CD4-positive, alpha-beta T cell (primary cell): ENCODE measurements around the gene GBGT1. TPM values are rescaled to one million over a fixed set of nuclear protein-coding genes. Genes with fewer than 3 reads are reported as not detected.

Experiments
- ATAC-seq: fragments of 200-7000 bp; cut with Tn5 transposase; one replicate; pipeline ENCODE4 v1.10.0; 2022; ENCODE audit warnings: mild to moderate bottlenecking; ENCODE audit not compliant: poor library complexity
- CTCF ChIA-PET: fragments of 350-600 bp; sonication (Branson Sonifier 250); formaldehyde crosslinking; loops from one replicate; lab custom pipeline; 2021; ENCODE audit warnings: antibody characterized with exemption, inconsistent platforms; lab: Charles Lee
- POLR2A ChIA-PET: fragments of 350-600 bp; sonication (Branson Sonifier 250); formaldehyde crosslinking; loops from one replicate; lab custom pipeline; 2021; ENCODE audit warnings: antibody characterized with exemption, inconsistent platforms; lab: Charles Lee
- DNase-seq, 14 experiments: peaks; one replicate each; pipeline ENCODE4 v3.0.0-alpha.2; 2013 to 2020; ENCODE audit warnings: mixed read lengths in 2 of 14
- H3K27ac ChIP-seq, 2 donors: one replicate each; pipeline versions ENCODE4 v1.5.1 to v1.7.0; 2013; ENCODE audit warnings: low read length in 2 of 2, low read depth in 1 of 2, mild to moderate bottlenecking in 1 of 2
- H3K27me3 ChIP-seq, 2 experiments: 1 replicate in 1 of 2; 2 replicates in 1 of 2; pipeline versions ENCODE4 v1.6.1 to v1.7.0; 2013; ENCODE audit warnings: low read length in 2 of 2, control low read depth in 1 of 2, mild to moderate bottlenecking in 1 of 2, moderate library complexity in 1 of 2; ENCODE audit not compliant: insufficient read depth in 2 of 2, control insufficient read depth in 1 of 2
- H3K36me3 ChIP-seq: one replicate; pipeline ENCODE4 v1.6.1; 2013; ENCODE audit warnings: low read length, control low read depth; ENCODE audit not compliant: insufficient read depth
- H3K4me1 ChIP-seq: one replicate; pipeline ENCODE4 v1.6.1; 2013; ENCODE audit warnings: low read length, control low read depth; ENCODE audit not compliant: insufficient read depth
- H3K4me3 ChIP-seq: one replicate; pipeline ENCODE4 v1.5.1; 2013; ENCODE audit warnings: mild to moderate bottlenecking, low read length, moderate library complexity
- H3K9me3 ChIP-seq, 2 experiments: 1 replicate in 1 of 2; 2 replicates in 1 of 2; pipeline versions ENCODE4 v1.6.1 to v1.7.0; 2013; ENCODE audit warnings: low read length in 2 of 2, mild to moderate bottlenecking in 2 of 2, control low read depth in 1 of 2, moderate library complexity in 1 of 2; ENCODE audit not compliant: control insufficient read depth in 1 of 2, insufficient read depth in 1 of 2
- H3K27ac Mint-ChIP-seq: one replicate; pipeline ENCODE4 v1.8.0; 2020; ENCODE audit warnings: mixed read lengths
- H3K27me3 Mint-ChIP-seq: one replicate; pipeline ENCODE4 v1.8.0; 2021; ENCODE audit warnings: mixed read lengths
- H3K36me3 Mint-ChIP-seq: one replicate; pipeline ENCODE4 v1.8.0; 2021; ENCODE audit warnings: low read depth, mixed read lengths
- H3K4me1 Mint-ChIP-seq: one replicate; pipeline ENCODE4 v1.8.0; 2021; ENCODE audit warnings: low read depth, mixed read lengths
- H3K4me3 Mint-ChIP-seq: one replicate; pipeline ENCODE4 v1.8.0; 2020; ENCODE audit warnings: mild to moderate bottlenecking, mixed read lengths
- H3K9me3 Mint-ChIP-seq: one replicate; pipeline ENCODE4 v1.8.0; 2020; ENCODE audit warnings: mixed read lengths
- CTCF ChIP-seq: fragments of 200-600 bp; IDR thresholded peaks from one replicate; pipeline ENCODE4 v1.8.0; 2022; ENCODE audit warnings: antibody characterized with exemption, mild to moderate bottlenecking
- intact Hi-C, 2 experiments: fragments of 100-400 bp; cut with DNase I in 1 of 2; cut with micrococcal nuclease in 1 of 2; formaldehyde crosslinking; loops; one replicate each; pipeline versions ENCODE4 v1.15.1 to v1.9.0; 2023 to 2025; cut with DNase I, micrococcal nuclease
- total RNA-seq, 174 experiments: library from RNA in 2 of 174; stranded (reverse) in 2 of 174; gene quantifications; one replicate each; pipeline ENCODE4 v1.2.3 and lab custom pipeline; 2021 to 2026

Gene GBGT1
- total RNA-seq, 2 experiments from 2014 or later: 1.3 to 1.8 TPM

- no peak overlapping the region for H3K27ac Mint-ChIP-seq
- no peak overlapping the region for H3K27ac ChIP-seq
- H3K4me3 Mint-ChIP-seq: no peak overlapping the region
- DNase-seq (no peak), ATAC-seq (no peak)
- no peaks in the 10 kb centered on the region for H3K36me3 ChIP-seq
- H3K4me3 ChIP-seq: no peak overlapping the region
- no peak for TF ChIP-seq CTCF
- no peaks in the 10 kb centered on the region for H3K36me3 Mint-ChIP-seq
- H3K9me3 ChIP-seq: peaks cover 0 to 12% of the 10 kb centered on the region in 2 experiments
- peaks cover 19% of the 10 kb centered on the region for H3K27me3 Mint-ChIP-seq
- intact Hi-C loops: loop anchor here in 1 of 2 experiments (5.0 kb wide), 1 partner anchor 149 kb away; the partner anchor contains the start of gene SURF6
- CTCF ChIA-PET: interaction anchor here (0.7 kb wide), 1 partner anchor 594 kb away, joined by 3 read pairs; no protein-coding TSS in a partner anchor
- H3K9me3 Mint-ChIP-seq: no peaks in the 10 kb centered on the region
- POLR2A ChIA-PET: interaction anchor here (0.7 kb wide), 1 partner anchor 158 kb away, joined by 3 read pairs; no protein-coding TSS in a partner anchor
- H3K4me1 Mint-ChIP-seq: peaks cover 18% of the 10 kb centered on the region
- peaks cover 12% of the 10 kb centered on the region for H3K4me1 ChIP-seq
- peaks cover 8 to 9% of the 10 kb centered on the region in 2 experiments for H3K27me3 ChIP-seq
Measured at GRCh38 chr9:133188006-133188842, 24.5 kb upstream of the GBGT1 start.

- Histone ChIP-seq H3K4me1 (peaks cover 12% of the 10 kb centered on the region), H3K36me3 (no peaks in the 10 kb centered on the region), H3K9me3 (peaks cover 0 to 12% of the 10 kb centered on the region in 2 experiments), H3K4me3 (no peak overlapping the region), H3K27me3 (peaks cover 9% of the 10 kb centered on the region in 2 experiments), H3K27ac (no peak overlapping the region)
- H3K27ac Mint-ChIP-seq: no peak overlapping the region
- H3K36me3 Mint-ChIP-seq: no peaks in the 10 kb centered on the region
- ChIA-PET CTCF (no interaction called here), POLR2A (interaction anchor here (0.7 kb wide), 1 partner anchor 157 kb away, joined by 3 read pairs; no protein-coding TSS in a partner anchor)
- H3K4me1 Mint-ChIP-seq: peaks cover 19% of the 10 kb centered on the region
- no peak overlapping the region for H3K4me3 Mint-ChIP-seq
- TF ChIP-seq CTCF: no peak
- intact Hi-C loops: loop anchor here (2.0 to 5.0 kb wide), 3 partner anchors 150 to 217 kb away; partner anchors contain the start of gene SURF6 (in 1 of the 2)
- no peaks in the 10 kb centered on the region for H3K9me3 Mint-ChIP-seq
- H3K27me3 Mint-ChIP-seq: peaks cover 25% of the 10 kb centered on the region
- DNase-seq: no peak
- no peak for ATAC-seq
Measured at GRCh38 chr9:133187561-133188005, 23.9 kb upstream of the GBGT1 start.

GRCh38 chr9:133186736-133187135 lies 23.0 kb upstream of the GBGT1 start:
- H3K27ac ChIP-seq: no peak overlapping the region
- H3K36me3 Mint-ChIP-seq: no peaks in the 10 kb centered on the region

More at GRCh38 chr9:133186736-133187135, 23.0 kb upstream of the GBGT1 start:
- no peak overlapping the region for H3K4me3 ChIP-seq
- Mint-ChIP-seq H3K4me1 (peaks cover 19% of the 10 kb centered on the region), H3K4me3 (no peak overlapping the region), H3K27me3 (peaks cover 25% of the 10 kb centered on the region), H3K9me3 (no peaks in the 10 kb centered on the region), H3K27ac (no peak overlapping the region)
- H3K4me1 ChIP-seq: peaks cover 12% of the 10 kb centered on the region
- TF ChIP-seq CTCF: no peak
- CTCF ChIA-PET: interaction anchor here (0.7 to 2.1 kb wide), 9 partner anchors 8 to 322 kb away, joined by 3 to 9 read pairs (median 4); partner anchors contain the start of genes SURF1 and SURF2
- intact Hi-C loops: loop anchor here (1.0 to 5.0 kb wide), 6 partner anchors 14 to 300 kb away; partner anchors contain the start of gene SURF6 (in 1 of the 2)
- H3K9me3 ChIP-seq: peaks cover 0 to 6% of the 10 kb centered on the region in 2 experiments
- H3K36me3 ChIP-seq: no peaks in the 10 kb centered on the region
- ATAC-seq (no peak), DNase-seq (no peak)
- POLR2A ChIA-PET: no interaction called here
- peaks cover 8 to 14% of the 10 kb centered on the region in 2 experiments for H3K27me3 ChIP-seq
